ENCODE measurements around the gene EZH1.

DNA sequence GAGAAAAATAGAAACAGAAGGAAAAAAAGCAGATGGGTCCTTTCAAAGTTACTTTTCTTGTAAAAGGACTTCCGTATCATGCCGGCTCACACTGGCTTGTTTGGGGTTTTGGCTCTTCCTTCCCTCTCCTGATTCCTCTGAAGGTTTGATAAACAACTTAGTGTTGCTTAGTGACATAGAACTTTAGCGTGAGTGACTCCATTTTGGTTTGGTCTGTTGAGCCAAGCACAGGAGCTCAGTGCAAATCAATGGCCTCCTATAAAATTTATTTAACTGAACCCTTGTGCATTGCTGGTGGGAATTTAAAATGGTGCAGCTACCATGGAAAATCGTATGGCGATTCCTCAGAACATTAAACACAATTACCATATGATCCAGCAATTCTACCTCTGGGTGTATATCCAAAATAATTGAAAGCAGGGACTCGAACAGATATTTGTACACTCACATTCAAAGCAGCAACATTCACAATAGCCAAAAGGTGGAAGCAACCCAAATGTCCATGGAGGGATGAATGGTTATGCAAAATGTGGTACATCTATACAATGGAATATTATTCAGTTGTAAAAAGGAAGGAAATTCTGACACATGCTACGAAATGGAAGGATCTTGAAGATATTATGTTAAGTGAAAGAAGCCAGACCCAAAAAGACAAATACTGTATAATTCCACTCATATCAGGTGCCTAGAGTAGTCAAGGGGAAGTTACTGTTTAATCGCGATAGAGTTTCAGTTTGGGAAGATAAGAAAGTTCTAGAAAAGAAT lies 86.8 kb downstream of the EZH1 start:
- TF ChIP-seq, protein P1, sequence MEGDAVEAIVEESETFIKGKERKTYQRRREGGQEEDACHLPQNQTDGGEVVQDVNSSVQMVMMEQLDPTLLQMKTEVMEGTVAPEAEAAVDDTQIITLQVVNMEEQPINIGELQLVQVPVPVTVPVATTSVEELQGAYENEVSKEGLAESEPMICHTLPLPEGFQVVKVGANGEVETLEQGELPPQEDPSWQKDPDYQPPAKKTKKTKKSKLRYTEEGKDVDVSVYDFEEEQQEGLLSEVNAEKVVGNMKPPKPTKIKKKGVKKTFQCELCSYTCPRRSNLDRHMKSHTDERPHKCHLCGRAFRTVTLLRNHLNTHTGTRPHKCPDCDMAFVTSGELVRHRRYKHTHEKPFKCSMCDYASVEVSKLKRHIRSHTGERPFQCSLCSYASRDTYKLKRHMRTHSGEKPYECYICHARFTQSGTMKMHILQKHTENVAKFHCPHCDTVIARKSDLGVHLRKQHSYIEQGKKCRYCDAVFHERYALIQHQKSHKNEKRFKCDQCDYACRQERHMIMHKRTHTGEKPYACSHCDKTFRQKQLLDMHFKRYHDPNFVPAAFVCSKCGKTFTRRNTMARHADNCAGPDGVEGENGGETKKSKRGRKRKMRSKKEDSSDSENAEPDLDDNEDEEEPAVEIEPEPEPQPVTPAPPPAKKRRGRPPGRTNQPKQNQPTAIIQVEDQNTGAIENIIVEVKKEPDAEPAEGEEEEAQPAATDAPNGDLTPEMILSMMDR (conservative IDR thresholded peaks at IDR 0.05), result no peak
- no peak for TF ChIP-seq EZH2 (IDR thresholded peaks at IDR 0.05; ENCODE audit: low read depth)

Data from PC-9 (cell line).